Activated naive CD4-positive, alpha-beta T cell treated with anti-CD3 and anti-CD28 coated beads, Interleukin-2, amount 50 U/mL, for 72 hours (primary cell): ENCODE measurements around the gene SLC16A6. TPM values are rescaled to one million over a fixed set of nuclear protein-coding genes. Genes with fewer than 3 reads are reported as not detected.
"Not testable (repeated sequence)": the region's sequence is repeated elsewhere in the genome, so short reads cannot be mapped to it uniquely, and the experiment has no call there.

ENCODE experiments used
- ATAC-seq, 2 donors: fragments of 150-1000 bp; cut with Tn5 transposase; 2 replicates each; pipeline ENCODE4 v1.10.0; 2021; ENCODE audit warnings: mild to moderate bottlenecking in 2 of 2, moderate library complexity in 2 of 2
- DNase-seq, 2 donors: peaks; one replicate each; pipeline ENCODE4 v3.0.0; 2021 to 2022; ENCODE audit warnings: low spot score in 2 of 2
- H3K27ac Mint-ChIP-seq, 2 donors: one replicate each; pipeline ENCODE4 v1.8.0; 2022; ENCODE audit warnings: mild to moderate bottlenecking in 2 of 2, mixed read lengths in 2 of 2
- H3K36me3 Mint-ChIP-seq, 2 donors: one replicate each; pipeline ENCODE4 v1.8.0; 2022; ENCODE audit warnings: mixed read lengths in 2 of 2
- H3K9me3 Mint-ChIP-seq, 2 donors: one replicate each; pipeline ENCODE4 v1.8.0; 2022; ENCODE audit warnings: mixed read lengths in 2 of 2
- total RNA-seq, 2 donors: library from RNA; stranded (reverse); gene quantifications; one replicate each; pipeline ENCODE4 v1.2.3, GENCODE V29; 2022

The SLC16A6 gene
- total RNA-seq, 2 donors from 2014 or later: 0.39 to 2.4 TPM

- peak overlapping the region in 1 of 2 donors; percentile 7 for H3K27ac Mint-ChIP-seq
- peaks cover 0 to 5% of the 10 kb centered on the region in 2 donors for H3K9me3 Mint-ChIP-seq
- ATAC-seq (no peak), DNase-seq (no peak)
- H3K36me3 Mint-ChIP-seq: no peaks in the 10 kb centered on the region
Observed at GRCh38 chr17:68319410-68320162, 28.7 kb upstream of the SLC16A6 start.

DNA sequence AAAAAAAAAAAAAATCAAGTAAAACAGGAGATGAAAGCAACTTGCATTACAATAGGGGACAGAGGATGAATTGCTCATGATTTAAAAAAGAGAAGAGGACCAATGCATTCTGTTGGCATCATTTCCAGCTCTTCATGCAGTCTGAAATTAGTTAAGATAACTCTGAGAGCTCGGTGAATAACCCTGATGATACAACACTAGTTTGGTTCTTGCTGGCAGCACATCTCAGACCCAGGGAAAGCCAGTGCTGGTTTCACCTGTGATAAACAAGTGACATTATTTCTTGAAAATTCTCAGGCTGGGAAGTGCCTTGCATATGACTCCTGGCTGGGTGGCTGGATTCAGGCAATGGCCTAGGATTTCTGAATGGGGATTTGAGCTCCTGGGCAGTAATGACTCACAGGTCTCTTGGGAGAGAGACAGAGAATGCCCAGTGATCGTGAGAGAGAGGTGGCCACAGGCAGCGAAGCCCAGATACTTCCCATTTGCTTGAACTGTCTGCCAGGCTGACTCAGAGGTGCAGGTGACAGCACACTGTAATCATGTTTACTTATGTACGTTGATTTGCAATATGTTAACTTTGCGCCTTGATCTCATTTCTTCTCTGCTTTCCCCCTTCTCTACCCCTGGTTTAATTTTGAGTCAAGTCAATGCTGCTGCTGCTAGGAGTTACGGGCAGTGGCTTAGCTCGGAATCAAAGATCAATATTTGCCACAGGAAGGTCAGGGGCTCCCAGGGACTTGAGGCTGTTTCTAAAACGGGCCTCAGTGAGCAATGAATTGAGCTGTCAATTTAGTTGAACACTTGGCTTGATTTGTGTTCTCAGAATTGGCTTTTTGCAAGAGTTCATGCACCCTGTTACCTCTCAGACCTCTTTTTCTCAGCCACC, 27.4 kb upstream of the SLC16A6 start:
- Mint-ChIP-seq H3K36me3 (no peaks in the 10 kb centered on the region), H3K9me3 (peaks cover 0 to 5% of the 10 kb centered on the region in 2 donors), H3K27ac (no peak overlapping the region)
- no peak for ATAC-seq
- no peak for DNase-seq

DNA sequence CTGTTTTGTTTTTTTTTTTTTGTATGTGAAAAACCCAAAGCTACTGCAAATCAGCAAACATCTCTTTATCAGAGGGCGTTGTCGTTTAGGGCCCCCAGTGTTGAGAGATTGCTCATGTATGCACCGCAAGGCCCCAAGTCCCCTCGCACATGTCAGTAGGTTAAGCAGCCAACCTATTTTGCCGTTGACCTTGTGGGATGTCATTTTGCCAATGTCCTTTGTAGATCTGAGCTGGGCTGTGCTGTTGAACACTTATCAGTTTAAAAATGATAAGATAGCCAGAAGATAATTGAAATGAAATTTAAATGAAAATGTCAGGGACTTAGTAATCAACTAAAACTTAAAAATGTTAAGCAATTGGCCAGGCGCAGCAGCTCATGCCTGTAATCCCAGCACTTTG, 26.5 kb upstream of the SLC16A6 start:
- H3K9me3 Mint-ChIP-seq: peaks cover 0 to 5% of the 10 kb centered on the region in 2 donors
- no peak overlapping the region for H3K27ac Mint-ChIP-seq
- H3K36me3 Mint-ChIP-seq: no peaks in the 10 kb centered on the region
- no peak for DNase-seq
- no peak for ATAC-seq

- H3K36me3 Mint-ChIP-seq: peaks cover 0 to 5% of the 10 kb centered on the region in 2 donors
- no peak for DNase-seq
- no peak overlapping the region for H3K27ac Mint-ChIP-seq
- ATAC-seq: no peak
- H3K9me3 Mint-ChIP-seq: peaks cover 0 to 5% of the 10 kb centered on the region in 2 donors
Observed at GRCh38 chr17:68315930-68316329, 25.0 kb upstream of the SLC16A6 start.

DNA sequence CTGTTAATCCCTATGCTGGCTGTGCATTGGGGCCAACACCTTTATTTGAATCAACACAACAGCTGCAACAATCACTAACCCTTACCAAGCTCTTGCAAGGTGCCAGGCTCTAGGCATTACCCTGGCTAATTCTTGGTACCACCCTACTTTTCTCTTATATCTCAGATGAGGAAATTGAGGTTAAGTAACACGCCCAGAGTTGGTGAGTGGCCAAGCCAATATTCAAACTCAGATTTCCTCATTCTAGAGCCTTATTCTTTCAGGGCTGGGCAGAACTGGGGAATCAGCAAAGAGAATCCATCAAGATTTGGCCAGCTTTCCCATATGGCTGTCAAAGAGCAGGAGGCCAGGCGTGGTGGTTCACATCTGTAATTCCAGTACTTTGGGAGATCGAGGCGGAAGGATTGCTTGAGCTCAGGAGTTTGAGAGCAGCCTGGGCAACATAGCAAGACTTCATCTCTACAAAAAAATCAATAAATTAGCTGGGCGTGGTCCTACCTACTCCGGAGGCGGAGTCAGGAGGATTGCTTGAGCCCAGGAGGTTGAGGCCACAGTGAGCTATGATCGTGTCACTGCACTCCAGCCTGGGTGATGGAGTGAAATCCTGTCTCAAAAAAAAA, 24.1 kb upstream of the SLC16A6 start:
- no peak overlapping the region for H3K27ac Mint-ChIP-seq
- ATAC-seq: no peak

DNA sequence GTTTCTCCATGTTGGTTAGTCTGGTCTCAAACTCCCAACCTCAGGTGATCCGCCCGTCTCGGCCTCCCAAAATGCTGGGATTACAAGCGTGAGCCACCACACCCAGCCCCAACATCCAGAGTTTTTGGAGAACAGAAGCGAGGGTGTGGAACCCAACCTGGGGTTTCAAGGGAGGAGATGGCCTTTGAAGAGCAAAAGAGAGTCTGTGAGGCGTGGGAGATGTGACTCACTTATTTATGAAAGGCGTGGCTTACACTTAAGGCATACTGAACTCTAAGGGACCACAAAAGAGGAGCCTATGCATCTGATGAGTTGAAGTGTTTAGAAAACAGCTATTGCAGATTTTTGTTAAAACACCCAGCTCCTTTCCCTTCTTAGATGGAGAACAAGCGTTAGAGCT, 19.2 kb upstream of the SLC16A6 start:
- Mint-ChIP-seq H3K9me3 (no peaks in the 10 kb centered on the region), H3K27ac (peak overlapping the region in 1 of 2 donors; percentile 32), H3K36me3 (peaks cover 4 to 25% of the 10 kb centered on the region in 2 donors)
- DNase-seq: no peak
- ATAC-seq: peak; percentile 50 to 96

More for the DNA sequence above, 24.1 kb upstream of the SLC16A6 start:
- H3K36me3 Mint-ChIP-seq: peaks cover 0 to 8% of the 10 kb centered on the region in 2 donors
- DNase-seq: no peak
- H3K9me3 Mint-ChIP-seq: peaks cover 0 to 5% of the 10 kb centered on the region in 2 donors

DNA sequence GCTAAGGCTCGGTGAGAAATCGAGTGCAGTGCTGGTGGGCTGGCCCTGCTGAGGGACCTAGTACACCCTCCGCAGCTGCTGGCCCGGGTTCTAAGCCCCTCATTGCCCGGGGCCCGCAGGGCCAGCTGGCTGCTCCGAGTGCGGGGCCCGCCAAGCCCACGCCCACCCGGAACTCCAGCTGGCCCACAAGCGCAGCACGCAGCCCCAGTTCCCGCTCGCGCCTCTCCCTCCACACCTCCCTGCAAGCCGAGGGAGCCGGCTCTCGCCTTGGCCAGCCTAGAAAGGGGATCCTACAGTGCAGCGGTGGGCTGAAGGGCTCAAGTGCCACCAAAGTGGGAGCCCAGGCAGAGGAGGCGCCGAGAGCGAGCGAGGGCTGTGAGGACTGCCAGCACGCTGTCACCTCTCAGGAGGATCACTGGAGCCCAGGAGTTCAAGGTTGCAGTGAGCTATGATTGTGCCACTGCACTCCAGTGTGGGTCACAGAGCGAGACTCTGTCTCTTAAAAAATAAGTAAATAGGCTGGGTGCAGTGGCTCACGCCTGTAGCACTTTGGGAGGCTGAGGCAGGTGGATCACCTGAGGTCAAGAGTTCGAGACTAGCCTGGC, 18.2 kb upstream of the SLC16A6 start:
- DNase-seq, H3K27ac Mint-ChIP-seq, H3K9me3 Mint-ChIP-seq, ATAC-seq: not testable (repeated sequence)
- H3K36me3 Mint-ChIP-seq: peaks cover 4 to 25% of the 10 kb centered on the region in 2 donors

- H3K36me3 Mint-ChIP-seq: peaks cover 4 to 25% of the 10 kb centered on the region in 2 donors
- not testable (repeated sequence) for DNase-seq, H3K27ac Mint-ChIP-seq, H3K9me3 Mint-ChIP-seq, ATAC-seq
Observed at GRCh38 chr17:68308486-68308885, 17.6 kb upstream of the SLC16A6 start.

- no peak for DNase-seq
- no peak for ATAC-seq
Observed at GRCh38 chr17:68307443-68307842, 16.5 kb upstream of the SLC16A6 start.

DNA sequence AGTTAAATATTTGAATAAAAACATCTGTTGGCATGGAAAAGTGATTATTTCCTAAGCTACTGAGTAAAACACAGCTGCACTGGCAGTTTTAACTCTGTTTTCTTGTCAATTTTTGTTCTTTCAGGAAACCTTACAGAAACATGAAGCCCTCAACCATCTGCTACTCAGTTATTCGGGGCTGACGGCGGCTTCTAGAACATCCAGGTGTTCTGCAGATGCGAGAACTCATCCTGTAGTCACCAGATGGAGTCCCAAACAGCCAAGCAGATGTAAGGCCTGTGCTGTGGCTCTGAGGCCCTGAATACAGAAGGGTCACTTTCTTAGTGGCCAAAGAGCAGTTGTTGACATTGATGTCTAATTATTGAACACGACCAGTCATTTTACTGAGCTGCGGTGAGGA, 15.9 kb upstream of the SLC16A6 start:
- Mint-ChIP-seq H3K9me3 (no peaks in the 10 kb centered on the region), H3K36me3 (peaks cover 4 to 25% of the 10 kb centered on the region in 2 donors), H3K27ac (no peak overlapping the region)
- ATAC-seq (no peak), DNase-seq (no peak)

More at GRCh38 chr17:68307443-68307842, 16.5 kb upstream of the SLC16A6 start:
- Mint-ChIP-seq H3K36me3 (peaks cover 4 to 25% of the 10 kb centered on the region in 2 donors), H3K27ac (no peak overlapping the region), H3K9me3 (no peaks in the 10 kb centered on the region)

- no peak overlapping the region for H3K27ac Mint-ChIP-seq
- H3K36me3 Mint-ChIP-seq: peaks cover 4 to 17% of the 10 kb centered on the region in 2 donors
- H3K9me3 Mint-ChIP-seq: no peaks in the 10 kb centered on the region
- no peak for DNase-seq
- ATAC-seq: no peak
Observed at GRCh38 chr17:68305142-68305541, 14.2 kb upstream of the SLC16A6 start.

DNA sequence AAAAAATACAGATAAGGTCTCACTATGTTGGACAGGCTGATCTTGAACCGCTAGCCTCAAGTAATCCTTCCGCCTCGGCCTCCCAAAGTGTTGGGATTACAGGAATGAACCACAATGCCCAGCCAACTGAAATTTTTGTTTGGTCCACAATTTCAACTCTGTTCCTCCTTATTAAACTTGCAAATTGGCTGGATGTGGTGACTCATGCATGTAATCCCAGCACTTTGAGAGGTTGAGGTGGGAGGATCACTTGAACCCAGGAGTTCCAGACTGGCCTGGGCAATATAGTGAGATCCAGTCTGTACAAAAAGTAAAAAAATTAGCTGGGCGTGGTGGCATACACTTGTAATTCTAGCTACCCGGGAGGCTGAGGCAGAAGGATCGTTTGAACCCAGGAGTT, 13.8 kb upstream of the SLC16A6 start:
- H3K27ac Mint-ChIP-seq: no peak overlapping the region
- DNase-seq (no peak), ATAC-seq (no peak)
- peaks cover 4 to 17% of the 10 kb centered on the region in 2 donors for H3K36me3 Mint-ChIP-seq
- H3K9me3 Mint-ChIP-seq: no peaks in the 10 kb centered on the region

DNA sequence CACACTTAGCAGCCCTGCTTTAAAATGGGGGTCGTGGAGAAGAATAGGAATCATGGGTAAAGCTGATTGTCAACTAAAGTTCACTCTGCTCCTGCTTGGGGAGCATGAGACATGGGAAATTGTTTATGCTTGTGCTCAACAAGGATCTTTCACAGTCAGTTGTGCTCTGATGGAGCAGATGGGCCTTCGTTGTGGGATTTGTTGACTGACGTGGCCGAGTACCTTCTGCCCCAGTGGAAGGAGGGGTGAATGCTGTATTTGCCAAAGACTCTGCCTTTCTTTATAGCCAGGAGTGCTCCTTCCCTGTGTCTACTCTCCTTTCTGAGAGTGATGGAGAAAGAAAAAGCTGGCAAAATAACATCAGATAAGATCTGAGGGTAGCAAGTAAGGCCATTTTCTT, 11.7 kb upstream of the SLC16A6 start:
- DNase-seq (no peak), ATAC-seq (no peak)
- H3K36me3 Mint-ChIP-seq: peaks cover 0 to 10% of the 10 kb centered on the region in 2 donors
- peak overlapping the region in 1 of 2 donors; percentile 51 for H3K27ac Mint-ChIP-seq
- H3K9me3 Mint-ChIP-seq: no peaks in the 10 kb centered on the region

GRCh38 chr17:68302066-68302564, 11.2 kb upstream of the SLC16A6 start:
- DNase-seq (no peak), ATAC-seq (no peak)
- Mint-ChIP-seq H3K36me3 (peaks cover 0 to 4% of the 10 kb centered on the region in 2 donors), H3K9me3 (no peaks in the 10 kb centered on the region), H3K27ac (peak overlapping the region in 1 of 2 donors; percentile 51)

DNA sequence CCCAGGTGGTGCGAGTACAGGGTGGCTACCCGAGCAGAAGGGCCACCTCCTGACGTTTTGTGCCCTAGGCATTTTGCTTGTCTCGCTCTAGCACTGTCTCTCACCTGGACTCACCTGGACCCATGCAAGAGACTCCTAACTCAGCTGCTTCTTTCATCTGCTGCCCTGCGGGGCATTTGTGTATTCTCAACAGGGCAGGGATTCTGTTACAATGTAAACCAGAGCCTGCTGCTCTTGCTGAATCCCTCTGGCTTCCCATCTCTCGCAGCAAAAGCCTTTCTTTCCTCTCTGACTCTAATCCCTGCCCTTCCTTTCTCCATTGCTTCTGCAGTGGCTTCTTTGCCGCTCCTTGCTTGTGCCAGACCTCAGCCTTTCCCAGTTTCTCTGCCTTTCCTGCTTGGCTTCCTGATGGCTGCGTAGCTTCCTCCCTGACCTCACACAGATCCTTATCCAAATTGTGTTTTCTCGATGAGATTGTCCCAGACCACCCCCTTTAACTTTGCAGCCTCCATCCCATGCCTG, 10.6 kb upstream of the SLC16A6 start:
- H3K9me3 Mint-ChIP-seq: no peaks in the 10 kb centered on the region
- no peak for DNase-seq
- no peaks in the 10 kb centered on the region for H3K36me3 Mint-ChIP-seq
- H3K27ac Mint-ChIP-seq: no peak overlapping the region
- ATAC-seq: no peak

- DNase-seq (no peak), ATAC-seq (no peak)
- Mint-ChIP-seq H3K36me3 (no peaks in the 10 kb centered on the region), H3K9me3 (no peaks in the 10 kb centered on the region), H3K27ac (no peak overlapping the region)
Observed at GRCh38 chr17:68299817-68300216, 8.9 kb upstream of the SLC16A6 start.
